NB4 (cell line): ENCODE results near the gene ADGRB3.

ENCODE experiments used
- DNase-seq: peaks from one replicate; pipeline ENCODE4 v3.0.0; 2010; ENCODE audit warnings: low read depth
- H3K4me3 ChIP-seq: one replicate; pipeline ENCODE4 v1.5.1; 2011; ENCODE audit warnings: mild to moderate bottlenecking, low read depth, low read length, moderate library complexity
- CTCF ChIP-seq: IDR thresholded peaks from one replicate; pipeline ENCODE4 v1.5.1; 2012; ENCODE audit warnings: low read depth, low read length
- MAX ChIP-seq: IDR thresholded peaks from 2 replicates; pipeline ENCODE4 v1.6.1; 2011; ENCODE audit warnings: low read depth, low read length
- MYC ChIP-seq: IDR thresholded peaks from 2 replicates; pipeline ENCODE4 v1.6.1; 2011; ENCODE audit warnings: low read depth, low read length
- POLR2A ChIP-seq: IDR thresholded peaks from 2 replicates; pipeline ENCODE4 v1.6.1; 2011; ENCODE audit warnings: mild to moderate bottlenecking; ENCODE audit not compliant: insufficient read length; ENCODE audit errors: extremely low read depth

The ADGRB3 gene

DNA sequence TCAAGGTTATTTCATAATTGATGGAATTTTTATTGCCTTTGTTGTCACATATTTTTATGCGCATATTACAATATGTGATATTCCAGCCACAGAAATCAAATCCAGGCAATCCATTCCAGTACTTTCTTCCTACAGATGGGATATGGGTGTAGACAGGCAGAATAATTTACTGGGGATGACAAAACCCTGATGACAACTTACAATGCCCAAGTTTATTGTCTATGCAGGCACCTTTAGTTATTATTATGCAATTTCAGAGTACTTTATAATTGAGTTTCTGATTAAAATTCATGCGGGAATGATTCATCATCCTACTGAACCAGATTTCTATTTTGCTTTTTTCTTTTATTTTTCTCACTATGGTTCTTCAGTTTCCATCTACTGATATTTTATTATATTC is 803.0 kb downstream of the ADGRB3 start:
- H3K4me3 ChIP-seq, result no peak overlapping the region
- TF ChIP-seq MAX (no peak), CTCF (no peak), POLR2A (no peak), MYC (no peak)
- DNase-seq, result no peak
